B cell (primary cell): Measurements from ENCODE around the gene TNIK. TPM values are rescaled to one million over a fixed set of nuclear protein-coding genes. Genes with fewer than 3 reads are reported as not detected.

Experiments
- ATAC-seq: fragments of 200-7000 bp; cut with Tn5 transposase; one replicate; pipeline ENCODE4 v1.10.0; 2021; ENCODE audit warnings: low read depth, mild to moderate bottlenecking, moderate number of reproducible peaks, moderate library complexity
- CTCF ChIA-PET: fragments of 350-600 bp; sonication (Branson Sonifier 250); formaldehyde crosslinking; loops from one replicate; lab custom pipeline; 2021; ENCODE audit warnings: antibody characterized with exemption, inconsistent platforms; lab: Charles Lee
- POLR2A ChIA-PET: fragments of 350-600 bp; sonication (Branson Sonifier 250); formaldehyde crosslinking; loops from one replicate; lab custom pipeline; 2021; ENCODE audit warnings: antibody characterized with exemption; lab: Charles Lee
- DNase-seq: peaks from one replicate; pipeline ENCODE4 v3.0.0; 2013
- H2AFZ ChIP-seq: 2 replicates; pipeline ENCODE4 v1.6.1; 2012; ENCODE audit warnings: mild to moderate bottlenecking, low read depth, low read length; ENCODE audit not compliant: insufficient read depth, poor library complexity, severe bottlenecking
- H3K27ac ChIP-seq, 2 donors: 1 replicate in 1 of 2; 2 replicates in 1 of 2; pipeline ENCODE4 v1.5.1; 2012 to 2013; ENCODE audit warnings: low read length in 2 of 2, mild to moderate bottlenecking in 2 of 2, moderate library complexity in 1 of 2
- H3K27me3 ChIP-seq, 4 experiments: fragments of 200-600 bp in 1 of 4; sonication (generic) in 1 of 4; replicated peaks in 1 of 4; 1 replicate in 2 of 4; 2 replicates in 2 of 4; pipeline versions ENCODE4 v1.6.1 to v1.7.0; 2013 to 2016; ENCODE audit warnings: low read length in 3 of 4, mild to moderate bottlenecking in 2 of 4, mixed read lengths in 1 of 4, moderate library complexity in 1 of 4; ENCODE audit not compliant: insufficient read depth in 4 of 4, control insufficient read depth in 3 of 4; ENCODE audit errors: control extremely low read depth in 1 of 4
- H3K36me3 ChIP-seq, 2 experiments: replicated peaks in 1 of 2; 1 replicate in 1 of 2; 2 replicates in 1 of 2; pipeline versions ENCODE4 v1.6.1 to v1.7.1; 2013; ENCODE audit warnings: low read length in 1 of 2; ENCODE audit not compliant: insufficient read depth in 2 of 2, control insufficient read depth in 1 of 2; ENCODE audit errors: control extremely low read depth in 1 of 2, extremely low read depth in 1 of 2
- H3K4me1 ChIP-seq, 2 donors: fragments of 200-600 bp in 1 of 2; sonication (generic) in 1 of 2; 1 replicate in 1 of 2; 2 replicates in 1 of 2; pipeline versions ENCODE4 v1.5.1 to v1.6.1; 2013 to 2017; ENCODE audit warnings: low read length in 2 of 2; ENCODE audit not compliant: control insufficient read depth in 2 of 2, insufficient read depth in 2 of 2
- H3K4me2 ChIP-seq: replicated peaks from 2 replicates; pipeline ENCODE3; 2012; ENCODE audit warnings: mild to moderate bottlenecking, low read depth, low read length; ENCODE audit not compliant: poor library complexity, severe bottlenecking
- H3K4me3 ChIP-seq, 5 experiments: fragments of 200-600 bp in 1 of 5; sonication (generic) in 1 of 5; 1 replicate in 3 of 5; 2 replicates in 2 of 5; pipeline versions ENCODE4 v1.5.1 to v1.7.0; 2011 to 2016; ENCODE audit warnings: low read length in 4 of 5, mild to moderate bottlenecking in 4 of 5, low read depth in 2 of 5, control low read depth in 1 of 5, moderate library complexity in 1 of 5; ENCODE audit not compliant: insufficient read depth in 1 of 5; ENCODE audit errors: control extremely low read depth in 1 of 5, extremely low read depth in 1 of 5
- H3K79me2 ChIP-seq: fragments of 200-600 bp; sonication (generic); one replicate; pipeline ENCODE4 v1.6.0; 2016; ENCODE audit warnings: low read length; ENCODE audit not compliant: control insufficient read depth, insufficient read depth
- H3K9ac ChIP-seq: fragments of 200-600 bp; sonication (generic); 2 replicates; pipeline ENCODE4 v1.6.1; 2017; ENCODE audit warnings: mild to moderate bottlenecking, low read length, moderate library complexity
- H3K9me3 ChIP-seq, 3 donors: one replicate each; pipeline versions ENCODE4 v1.6.1 to v1.7.1; 2013; ENCODE audit warnings: low read length in 2 of 3; ENCODE audit not compliant: control insufficient read depth in 2 of 3, insufficient read depth in 1 of 3; ENCODE audit errors: control extremely low read depth in 1 of 3
- H4K20me1 ChIP-seq: 2 replicates; pipeline ENCODE4 v1.6.0; 2012; ENCODE audit warnings: mild to moderate bottlenecking, low read length; ENCODE audit not compliant: insufficient read depth, control insufficient read depth, poor library complexity, severe bottlenecking
- H3K27ac Mint-ChIP-seq: one replicate; pipeline ENCODE4 v1.8.0; 2021; ENCODE audit warnings: mixed read lengths
- H3K27me3 Mint-ChIP-seq: one replicate; pipeline ENCODE4 v1.8.0; 2021; ENCODE audit warnings: mixed read lengths
- H3K4me1 Mint-ChIP-seq: one replicate; pipeline ENCODE4 v1.8.0; 2021; ENCODE audit warnings: mixed read lengths
- H3K4me3 Mint-ChIP-seq: one replicate; pipeline ENCODE4 v1.8.0; 2021; ENCODE audit warnings: mixed read lengths
- H3K9me3 Mint-ChIP-seq: one replicate; pipeline ENCODE4 v1.8.0; 2022; ENCODE audit warnings: mixed read lengths; ENCODE audit not compliant: insufficient read depth
- CTCF ChIP-seq: fragments of 200-600 bp; IDR thresholded peaks from one replicate; pipeline ENCODE4 v1.8.0; 2022; ENCODE audit warnings: antibody characterized with exemption, mild to moderate bottlenecking
- EZH2 ChIP-seq: IDR thresholded peaks from 2 replicates; pipeline ENCODE4 v1.6.1; 2012; ENCODE audit warnings: borderline replicate concordance, low read depth, mild to moderate bottlenecking, moderate library complexity, low read length; ENCODE audit not compliant: insufficient read depth, poor library complexity, severe bottlenecking
- WGBS: methylation state at CpG from one replicate; pipeline ENCODE4 v1.1.5; 2013; ENCODE audit warnings: missing lambda C conversion rate; ENCODE audit not compliant: insufficient coverage; 5-methylcytosine and 5-hydroxymethylcytosine counted together
- intact Hi-C: fragments of 100-400 bp; cut with micrococcal nuclease; formaldehyde crosslinking; loops from one replicate; pipeline ENCODE4 v1.10.0; 2022
- polyA plus RNA-seq: library from polyadenylated mRNA; depleted of rRNA; stranded (reverse); fragments of >200 nt; gene quantifications from 2 replicates; pipeline ENCODE4 v1.2.3, GENCODE V29; 2012
- total RNA-seq, 2 donors: library from RNA; stranded (reverse); fragments of 120-200 nt in 1 of 2; gene quantifications; 1 replicate in 1 of 2; 2 replicates in 1 of 2; pipeline versions ENCODE4 v1.2.3 to v1.2.4, GENCODE V29; 2013 to 2022

Gene TNIK
- total and polyA plus RNA-seq, 2 donors (not counting 1 experiment from before 2014, with no cell fraction given): 0.66 to 7.7 TPM

- Histone ChIP-seq H3K9me3 (no peaks in the 10 kb centered on the region), H3K4me3 (no peak overlapping the region), H3K4me1 (no peaks in the 10 kb centered on the region), H4K20me1 (no peaks in the 10 kb centered on the region), H3K27me3 (no peaks in the 10 kb centered on the region), H3K79me2 (no peaks in the 10 kb centered on the region), H3K36me3 (no peaks in the 10 kb centered on the region), H3K27ac (no peak overlapping the region), H3K9ac (no peak overlapping the region), H3K4me2 (no peak overlapping the region), H2AFZ (no peak overlapping the region)
- Mint-ChIP-seq H3K4me3 (no peak overlapping the region), H3K4me1 (no peaks in the 10 kb centered on the region), H3K9me3 (no peaks in the 10 kb centered on the region), H3K27ac (no peak overlapping the region), H3K27me3 (no peaks in the 10 kb centered on the region)
- DNase-seq (no peak), ATAC-seq (no peak)
- no peak for TF ChIP-seq CTCF
- TF ChIP-seq EZH2: no peak
- POLR2A ChIA-PET: no interaction called here
- CTCF ChIA-PET: no interaction called here
- intact Hi-C loops: no loop called here
These were observed 25.1 kb upstream of the TNIK start for GRCh38 chr3:171485338-171485737.

GRCh38 chr3:171481011-171481410 is 20.8 kb upstream of the TNIK start:
- no peak overlapping the region for H3K9ac ChIP-seq
- H3K79me2 ChIP-seq: no peaks in the 10 kb centered on the region
- no peak overlapping the region for H3K27ac Mint-ChIP-seq
- no peak overlapping the region for H3K4me2 ChIP-seq
- no peaks in the 10 kb centered on the region for H3K36me3 ChIP-seq
- TF ChIP-seq CTCF: no peak
- no peak for TF ChIP-seq EZH2
- no peak for ATAC-seq
- peaks cover 0 to under 1% (median 0%) of the 10 kb centered on the region in 4 experiments for H3K27me3 ChIP-seq
- DNase-seq: no peak
- H3K27me3 Mint-ChIP-seq: no peaks in the 10 kb centered on the region
- peaks cover 0 to 7% (median 0%) of the 10 kb centered on the region in 3 donors for H3K9me3 ChIP-seq
- H3K4me1 ChIP-seq: no peaks in the 10 kb centered on the region
- no peak overlapping the region for H3K27ac ChIP-seq
- no peaks in the 10 kb centered on the region for H4K20me1 ChIP-seq
- intact Hi-C loops: no loop called here
- ChIA-PET POLR2A (no interaction called here), CTCF (no interaction called here)
- H3K4me1 Mint-ChIP-seq: no peaks in the 10 kb centered on the region
- no peak overlapping the region for H3K4me3 ChIP-seq
- no peak overlapping the region for H3K4me3 Mint-ChIP-seq
- H3K9me3 Mint-ChIP-seq: no peaks in the 10 kb centered on the region
- no peak overlapping the region for H2AFZ ChIP-seq
- WGBS: no CpG with 5 or more reads among the region's 1 CpG
